ENCODE results near the gene CFAP141.
A peak's percentile ranks its signal among the peaks of the same experiment; 100 is the strongest.

Gene CFAP141

DNA sequence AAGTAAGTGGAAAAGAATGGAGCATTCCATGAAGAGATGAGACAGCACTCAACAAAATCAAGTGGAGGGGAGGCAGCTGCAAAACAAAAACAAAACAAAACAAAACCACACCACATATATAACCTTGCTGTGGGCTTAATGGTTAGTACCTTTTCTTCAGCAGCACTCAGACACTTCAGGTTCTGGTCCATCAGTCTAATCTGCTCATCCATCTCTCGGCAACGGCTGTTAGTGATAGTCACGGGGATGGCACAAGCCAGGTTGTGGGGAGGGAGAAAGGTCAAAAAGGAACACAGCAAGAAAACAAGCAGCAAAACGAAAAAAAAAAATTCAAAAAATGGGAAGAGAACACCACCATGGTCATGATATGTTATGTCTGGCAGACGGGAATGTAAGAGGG is 34.3 kb downstream of the CFAP141 start:
- no peak for DNase-seq (ENCODE audit: low spot score)

GRCh38 chr1:154171223-154171583 is 34.9 kb downstream of the CFAP141 start:
- no peak for DNase-seq (ENCODE audit: low spot score)

- peak; percentile 46 for DNase-seq (ENCODE audit: low spot score)
These were observed 35.4 kb downstream of the CFAP141 start for GRCh38 chr1:154170547-154171222.

GRCh38 chr1:154167461-154167860 is 38.7 kb downstream of the CFAP141 start:
- DNase-seq (ENCODE audit: low spot score), result no peak

DNA sequence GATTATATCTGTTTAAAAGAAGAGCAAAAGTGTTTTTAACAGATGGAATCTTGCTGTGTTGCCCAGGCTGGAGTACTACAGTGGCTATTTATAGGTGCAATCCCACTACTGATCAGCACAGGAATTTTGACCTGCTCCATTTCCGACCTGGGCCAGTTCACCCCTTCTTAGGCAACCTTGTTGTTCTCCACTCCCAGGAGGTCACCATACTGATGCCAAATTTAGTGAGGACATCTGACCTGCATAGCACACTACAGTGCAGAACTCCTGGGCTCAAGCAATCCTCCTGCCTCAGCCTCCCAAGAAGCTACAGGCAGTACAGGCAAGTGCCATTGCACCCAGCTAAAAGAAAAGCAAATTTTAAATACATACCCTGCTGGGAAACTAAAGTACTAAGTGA is 39.9 kb downstream of the CFAP141 start:
- no peak for DNase-seq (ENCODE audit: low spot score)

- no peak for DNase-seq (ENCODE audit: low spot score)
These were observed 46.6 kb downstream of the CFAP141 start for GRCh38 chr1:154159554-154159953.

DNA sequence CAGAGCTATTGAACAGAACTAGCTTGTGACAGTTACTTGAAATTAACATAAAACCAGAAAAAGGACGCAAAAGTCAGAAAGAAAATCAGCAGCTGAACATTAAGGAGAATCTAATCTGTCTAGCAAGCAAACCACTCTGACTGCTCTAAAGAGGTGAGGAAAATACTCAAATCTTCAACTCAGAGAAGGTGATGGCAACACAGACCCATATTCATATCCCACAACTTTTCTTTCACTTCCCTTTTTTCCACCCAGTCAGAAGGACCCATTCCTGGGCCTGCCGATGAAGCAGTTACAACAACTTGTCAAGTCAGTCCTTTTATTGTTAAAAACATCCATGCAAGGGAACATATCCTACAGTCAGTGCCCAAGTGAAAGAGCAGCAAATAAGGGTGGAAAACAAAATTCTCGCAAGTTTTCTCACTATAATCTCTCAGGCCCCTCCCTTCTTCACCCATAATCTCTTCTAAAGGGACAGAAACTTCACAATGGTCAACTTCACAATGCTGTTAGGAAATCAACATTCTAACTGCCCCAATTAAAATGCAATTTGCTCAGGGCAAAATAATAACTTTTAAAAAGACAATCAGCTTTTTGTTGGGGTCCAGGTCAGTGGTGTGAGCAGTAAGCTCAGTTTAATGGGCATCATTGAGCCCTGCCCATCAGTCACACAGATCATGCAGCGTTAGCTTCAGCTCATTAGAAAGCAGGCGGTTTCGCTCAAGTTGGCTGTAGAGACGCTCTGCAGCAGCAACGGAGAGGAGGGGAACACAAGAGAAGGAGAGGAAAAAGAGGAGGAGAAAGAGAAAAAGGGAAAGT is 47.6 kb downstream of the CFAP141 start:
- DNase-seq (ENCODE audit: low spot score), result no peak

GRCh38 chr1:154157520-154158306 is 48.4 kb downstream of the CFAP141 start:
- DNase-seq (ENCODE audit: low spot score), result peak; percentile 84

GRCh38 chr1:154155251-154155650 is 50.9 kb downstream of the CFAP141 start:
- DNase-seq (ENCODE audit: low spot score), result no peak

DNA sequence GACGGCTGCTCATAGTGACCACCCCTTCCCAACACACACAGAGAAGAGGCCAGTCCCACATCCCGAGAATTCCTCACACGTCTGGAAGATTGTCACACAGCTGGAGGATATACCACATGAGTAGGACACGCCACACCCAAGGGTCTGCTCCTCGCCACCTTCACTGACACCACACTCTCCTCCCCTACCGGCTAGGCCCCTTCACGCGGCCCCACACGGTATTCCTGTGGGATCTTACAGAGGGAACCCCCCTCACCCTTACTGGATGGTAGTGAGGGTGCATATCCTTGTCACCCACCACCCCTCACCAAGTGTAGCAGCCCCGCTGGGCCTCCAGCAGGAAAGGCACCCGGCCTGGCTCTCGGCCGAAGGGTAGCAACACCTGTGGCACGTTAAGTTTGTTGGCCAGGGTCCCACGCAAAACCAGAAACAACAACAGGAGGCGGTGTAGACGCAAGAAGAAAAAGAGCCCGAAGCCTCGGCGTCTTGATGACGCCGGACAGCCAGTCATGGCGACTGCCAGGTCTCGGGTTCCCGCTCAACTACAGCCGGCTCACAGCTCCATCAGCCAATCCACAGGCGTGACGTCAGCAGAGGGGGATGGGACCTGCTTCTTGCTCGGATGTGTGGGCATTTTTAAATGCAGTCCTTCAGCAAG is 51.5 kb downstream of the CFAP141 start, which contains the start of gene NUP210L:
NUP210L (minus strand) TSS at position 540 of the 658 bp plus-strand sequence.
- no peak for DNase-seq (ENCODE audit: low spot score)

GRCh38 chr1:154154053-154154452 is 52.1 kb downstream of the CFAP141 start:
- DNase-seq (ENCODE audit: low spot score), result no peak

DNA sequence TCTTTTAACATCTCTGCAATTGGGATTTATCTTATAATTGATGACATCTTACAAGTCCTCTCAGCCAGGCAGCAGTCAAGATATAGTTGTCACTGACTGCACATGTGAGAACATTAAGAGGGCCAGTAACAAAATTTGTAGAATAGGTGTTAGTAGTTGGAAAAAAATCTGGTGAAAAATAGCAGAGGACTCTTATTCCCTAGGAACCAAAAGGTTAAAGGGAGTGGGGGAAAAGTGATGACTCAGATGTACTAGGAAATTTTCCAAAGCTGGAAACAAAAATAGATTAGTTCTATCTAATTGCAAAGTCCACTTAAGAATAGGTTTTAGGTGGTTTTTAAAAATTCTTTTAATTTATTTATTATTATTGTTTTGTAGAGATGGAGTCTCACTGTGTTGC is 54.8 kb downstream of the CFAP141 start:
- DNase-seq (ENCODE audit: low spot score), result no peak

Measured in CD4-positive, alpha-beta T cell treated with Interleukin-15 for 4 hours (primary cell).